Measurements from ENCODE around the gene OR6B1.

GRCh38 chr7:143954135-143954534 lies 46.0 kb upstream of the OR6B1 start:
- TF ChIP-seq CTCF (IDR thresholded peaks at IDR 0.05) (no peak), POLR2A (IDR thresholded peaks at IDR 0.05) (no peak)

All from lower leg skin (tissue), 3 donors.